Stimulated activated CD4-positive, alpha-beta T cell treated with anti-CD3 and anti-CD28 coated beads, TNF-alpha, amount 100 ng/mL, for 1 hour (primary cell): Measurements from ENCODE around the gene SLC9C2.

ENCODE experiments used
- DNase-seq, 3 donors: peaks; one replicate each; pipeline ENCODE4 v3.0.0-alpha.2; 2020; ENCODE audit warnings: low read depth in 3 of 3, low spot score in 1 of 3

Gene SLC9C2

GRCh38 chr1:173453982-173454381 lies 148.9 kb downstream of the SLC9C2 start:
- DNase-seq, result no peak

- no peak for DNase-seq
Observed at GRCh38 chr1:173451981-173452380, 150.9 kb downstream of the SLC9C2 start.
